Raji (cell line): Measurements from ENCODE around the gene LRRC36.

ENCODE experiments used
- POLR2A ChIP-seq: IDR thresholded peaks from 2 replicates; pipeline ENCODE4 v1.6.1; 2011; ENCODE audit warnings: low read depth, low read length, control low read depth; ENCODE audit not compliant: insufficient read depth

LRRC36 gene

DNA sequence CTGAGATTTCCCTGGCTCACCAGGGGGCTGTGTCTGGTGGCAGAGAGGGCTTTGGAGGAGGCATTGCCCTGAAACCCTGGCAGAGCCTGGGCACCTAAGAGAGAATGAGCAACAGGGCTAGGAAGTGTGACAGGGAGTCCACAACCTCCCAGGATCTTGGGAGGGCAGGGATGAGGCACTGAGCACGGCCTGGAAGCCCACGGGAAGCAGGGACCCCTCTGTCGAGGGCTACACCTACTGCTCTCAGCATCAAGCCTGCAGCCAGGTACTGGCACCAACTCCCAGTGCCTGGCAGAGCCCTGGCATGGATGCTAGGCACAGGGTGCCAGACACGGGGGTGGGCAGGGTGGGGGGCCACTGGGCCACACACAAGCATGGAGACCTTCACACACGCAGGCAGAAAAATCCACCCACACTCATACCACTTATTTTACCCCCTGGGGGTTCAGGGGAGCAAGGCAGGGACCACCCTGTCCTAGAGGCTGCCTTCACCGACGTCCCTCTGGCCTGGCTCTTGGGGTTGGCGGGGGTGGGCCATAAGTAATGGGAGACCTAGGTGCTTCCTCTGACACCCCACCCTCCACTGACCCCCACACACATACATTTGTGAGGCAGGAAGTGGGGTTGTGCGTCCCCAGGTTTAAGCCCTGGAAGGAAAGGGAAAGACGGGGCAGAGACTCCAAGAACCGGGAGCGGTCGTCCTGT lies 103.3 kb downstream of the LRRC36 start:
- no peak for TF ChIP-seq POLR2A

DNA sequence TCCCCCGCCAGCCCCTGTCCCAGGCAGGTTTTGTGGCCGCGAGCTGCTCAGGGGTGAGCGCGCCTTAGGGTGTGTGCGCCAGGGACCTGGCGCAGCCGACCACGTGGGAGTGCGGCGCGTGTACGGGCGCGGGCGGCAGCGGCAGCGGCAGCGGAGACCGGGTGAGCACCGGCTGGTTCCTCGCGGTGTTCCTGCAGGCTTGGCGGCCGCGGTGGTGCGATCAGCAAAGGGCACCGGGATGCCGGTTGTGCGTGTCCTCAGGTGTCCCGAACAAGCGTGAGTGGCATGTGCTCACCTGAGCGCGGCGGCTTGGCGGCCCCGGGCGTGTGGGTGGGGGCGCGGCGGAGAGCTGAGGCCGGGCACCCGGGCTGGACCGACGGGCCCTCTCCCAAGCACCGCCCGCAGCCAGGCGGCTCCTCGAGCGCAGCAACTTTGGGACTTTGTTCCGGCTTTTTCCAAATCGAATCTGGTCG lies 103.9 kb downstream of the LRRC36 start:
- no peak for TF ChIP-seq POLR2A

DNA sequence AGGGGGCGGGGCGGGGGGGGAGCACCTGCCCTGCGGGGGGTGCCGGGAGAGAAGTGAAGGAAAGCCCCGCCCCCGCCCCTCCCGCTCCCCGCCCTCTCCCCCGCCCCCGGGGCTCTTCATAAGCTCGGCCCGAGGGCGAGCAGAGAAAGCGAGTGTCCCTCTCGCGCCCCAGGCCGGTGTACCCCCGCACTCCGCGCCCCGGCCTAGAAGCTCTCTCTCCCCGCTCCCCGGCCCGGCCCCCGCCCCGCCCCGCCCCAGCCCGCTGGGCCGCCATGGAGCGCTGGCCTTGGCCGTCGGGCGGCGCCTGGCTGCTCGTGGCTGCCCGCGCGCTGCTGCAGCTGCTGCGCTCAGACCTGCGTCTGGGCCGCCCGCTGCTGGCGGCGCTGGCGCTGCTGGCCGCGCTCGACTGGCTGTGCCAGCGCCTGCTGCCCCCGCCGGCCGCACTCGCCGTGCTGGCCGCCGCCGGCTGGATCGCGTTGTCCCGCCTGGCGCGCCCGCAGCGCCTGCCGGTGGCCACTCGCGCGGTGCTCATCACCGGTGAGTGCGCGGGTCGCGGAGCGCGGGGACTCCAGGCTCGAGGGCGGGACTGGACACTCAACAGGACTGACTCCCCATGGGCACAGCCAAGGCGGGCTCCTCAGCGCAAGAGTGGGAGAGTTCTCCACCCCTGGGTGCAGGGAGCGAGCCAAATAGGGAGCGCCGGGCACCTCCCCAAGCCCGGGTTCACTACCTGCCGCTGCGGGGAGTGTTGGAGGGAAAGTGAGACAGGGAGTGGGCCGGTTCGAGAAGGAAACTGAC lies 104.6 kb downstream of the LRRC36 start, which contains the start of gene HSD11B2:
TSS of gene HSD11B2 (plus strand) at position 145 of the 798 bp plus-strand sequence. CDS start at position 273, 128 bp downstream.
- no peak for TF ChIP-seq POLR2A

DNA sequence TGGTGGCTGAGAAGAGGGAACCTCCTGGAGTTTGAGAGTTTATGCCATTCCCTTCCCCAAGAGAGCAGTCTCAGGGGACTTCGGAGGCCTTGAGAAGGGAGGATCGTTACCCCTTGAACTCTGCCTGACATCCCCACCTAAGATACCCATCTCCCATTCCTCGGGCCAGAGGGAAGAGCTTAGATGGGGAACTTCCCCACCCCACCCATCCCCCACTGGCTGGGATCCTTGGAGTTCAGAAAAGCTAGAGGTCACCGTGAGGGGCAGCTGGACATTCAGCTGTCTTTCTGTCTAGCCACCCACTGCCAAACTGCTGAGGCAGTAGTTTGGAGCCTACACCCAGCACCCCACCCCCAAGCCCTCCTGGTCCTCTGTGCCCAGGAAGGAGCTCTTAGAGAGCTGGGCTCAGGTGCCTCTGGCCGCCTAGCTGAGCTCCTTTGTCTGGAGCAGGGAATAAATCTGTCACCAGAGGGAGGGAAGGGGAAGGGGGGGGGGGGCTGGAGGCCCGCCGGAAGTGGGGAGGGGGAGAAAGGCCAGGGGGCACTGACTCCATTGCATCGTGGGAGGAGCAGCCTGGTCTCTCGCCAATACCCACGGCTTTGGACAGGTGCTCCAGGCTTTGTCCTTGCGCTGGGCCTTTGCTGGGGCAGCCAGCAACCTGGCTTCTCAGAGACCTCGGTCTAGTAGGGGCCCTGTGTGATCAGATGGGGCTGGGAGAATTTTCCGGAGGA lies 105.3 kb downstream of the LRRC36 start:
- no peak for TF ChIP-seq POLR2A

DNA sequence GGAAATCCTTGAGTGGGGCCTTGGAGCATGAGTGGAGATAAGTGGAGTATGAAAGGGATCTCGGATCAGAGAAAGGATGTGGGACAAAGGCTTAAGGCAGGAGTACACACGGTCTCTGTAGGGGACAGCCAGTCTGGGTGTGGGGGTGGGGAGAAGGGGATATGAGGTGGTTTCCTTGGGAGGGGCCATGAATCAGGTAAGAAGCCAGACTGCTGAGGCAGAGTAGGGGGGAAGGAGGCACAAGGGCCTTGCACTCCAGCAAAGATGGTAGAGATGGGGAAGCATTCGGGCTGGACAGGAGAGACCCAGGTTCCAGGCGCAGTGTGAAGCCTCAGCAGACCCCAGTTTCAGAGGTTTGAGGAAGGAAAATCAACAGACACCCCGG lies 105.9 kb downstream of the LRRC36 start:
- TF ChIP-seq POLR2A = no peak

DNA sequence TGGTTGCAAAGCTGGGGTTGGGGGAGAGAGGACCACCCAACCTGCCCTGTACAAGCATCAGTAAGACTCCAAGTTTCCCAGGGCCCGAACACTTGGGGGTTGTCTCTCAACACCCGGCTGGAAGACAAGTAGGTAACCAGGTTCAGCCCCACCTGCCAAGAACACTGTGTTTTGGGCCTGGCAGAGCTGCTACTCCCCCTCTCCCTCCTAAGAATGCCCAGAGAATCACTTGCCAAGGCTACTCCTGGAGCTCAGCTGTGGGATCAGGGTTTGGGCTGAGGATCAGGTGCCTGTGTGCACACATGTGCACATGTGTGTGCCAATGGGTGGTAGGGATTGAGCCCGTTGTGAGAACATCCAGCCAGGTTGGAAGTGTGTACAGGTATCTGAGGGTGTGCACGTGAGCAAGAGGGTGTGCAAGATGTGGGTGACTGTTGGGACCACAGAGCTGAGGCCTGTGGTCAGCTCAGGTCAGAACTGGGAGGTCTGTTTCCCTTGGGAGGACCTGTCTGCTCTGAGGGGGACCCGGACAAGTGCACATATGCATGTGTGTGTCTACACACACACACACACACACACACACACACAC lies 106.6 kb downstream of the LRRC36 start:
- no peak for TF ChIP-seq POLR2A
